HCT116 (cell line): Measurements from ENCODE around the gene ADAM8.

ENCODE experiments used
- CEBPB ChIP-seq: IDR thresholded peaks from 2 replicates; pipeline ENCODE4 v1.6.1; 2012; ENCODE audit warnings: low read depth
- CTCF ChIP-seq, 3 experiments: fragments of 200-600 bp in 1 of 3; sonication (generic) in 1 of 3; IDR thresholded peaks in 2 of 3; conservative IDR thresholded peaks in 1 of 3; 2 replicates each; pipeline ENCODE4 v1.5.1; 2012 to 2017; ENCODE audit warnings: low read depth in 2 of 3, low read length in 2 of 3, antibody characterized with exemption in 1 of 3, borderline replicate concordance in 1 of 3, control low read depth in 1 of 3, mild to moderate bottlenecking in 1 of 3, mixed read lengths in 1 of 3, mixed run types in 1 of 3, moderate library complexity in 1 of 3; ENCODE audit not compliant: insufficient read depth in 1 of 3
- EGR1 ChIP-seq: IDR thresholded peaks from 2 replicates; pipeline ENCODE4 v1.6.1; 2012; ENCODE audit warnings: low read depth
- EZH2 ChIP-seq: fragments of 200-600 bp; sonication (generic); IDR thresholded peaks from 2 replicates; pipeline ENCODE4 v1.6.1; 2017; ENCODE audit warnings: antibody characterized with exemption, mixed run types
- EZH2phosphoT487 ChIP-seq: fragments of 200-600 bp; IDR thresholded peaks from 2 replicates; pipeline ENCODE4 v1.6.1; 2018; ENCODE audit warnings: antibody characterized with exemption, borderline replicate concordance
- JUND ChIP-seq: IDR thresholded peaks from 2 replicates; pipeline ENCODE4 v1.6.1; 2012
- MAX ChIP-seq: IDR thresholded peaks from 2 replicates; pipeline ENCODE4 v1.6.1; 2012
- POLR2A ChIP-seq: IDR thresholded peaks from 2 replicates; pipeline ENCODE4 v1.7.0; 2011; ENCODE audit warnings: borderline replicate concordance; ENCODE audit not compliant: insufficient read depth, insufficient read length; ENCODE audit errors: extremely low read depth
- POLR2AphosphoS5 ChIP-seq: IDR thresholded peaks from 2 replicates; pipeline ENCODE4 v1.6.1; 2011; ENCODE audit warnings: mild to moderate bottlenecking, low read depth, low read length, moderate library complexity
- SIN3A ChIP-seq: IDR thresholded peaks from 2 replicates; pipeline ENCODE4 v1.6.1; 2012; ENCODE audit warnings: low read depth
- YY1 ChIP-seq: IDR thresholded peaks from 2 replicates; pipeline ENCODE4 v1.6.1; 2011; ENCODE audit warnings: low read length, low read depth, moderate library complexity, mild to moderate bottlenecking; ENCODE audit not compliant: insufficient replicate concordance; ENCODE audit errors: extremely low read depth

GRCh38 chr10:133318494-133319127, 41.9 kb upstream of the ADAM8 start:
- TF ChIP-seq CTCF (IDR thresholded peaks at IDR 0.05 in 2 of 3, conservative IDR thresholded peaks at IDR 0.05 in 1 of 3; ENCODE audit: borderline replicate concordance in 1 of 3, insufficient read depth in 1 of 3, low read depth in 2 of 3, low read length in 2 of 3) (peak; percentile 55 to 61 (median 61)), POLR2A (no peak), JUND (no peak), CEBPB (no peak), MAX (no peak), EGR1 (no peak; the same call in 1 of the 2 replicates), POLR2AphosphoS5 (peak; percentile 36; the same call in 1 of the 2 replicates), EZH2phosphoT487 (no peak), EZH2 (no peak), SIN3A (no peak), YY1 (no peak)
